Measurements from ENCODE around the gene MAST3. TPM values are rescaled to one million over a fixed set of nuclear protein-coding genes. Genes with fewer than 3 reads are reported as not detected.
A peak's percentile ranks its signal among the peaks of the same experiment; 100 is the strongest.

The MAST3 gene
- total and polyA plus RNA-seq, 2 of the 13 experiments (the other 11 are each of a cell fraction or from before 2014, with no cell fraction given), result 4.1 to 4.6 TPM

DNA sequence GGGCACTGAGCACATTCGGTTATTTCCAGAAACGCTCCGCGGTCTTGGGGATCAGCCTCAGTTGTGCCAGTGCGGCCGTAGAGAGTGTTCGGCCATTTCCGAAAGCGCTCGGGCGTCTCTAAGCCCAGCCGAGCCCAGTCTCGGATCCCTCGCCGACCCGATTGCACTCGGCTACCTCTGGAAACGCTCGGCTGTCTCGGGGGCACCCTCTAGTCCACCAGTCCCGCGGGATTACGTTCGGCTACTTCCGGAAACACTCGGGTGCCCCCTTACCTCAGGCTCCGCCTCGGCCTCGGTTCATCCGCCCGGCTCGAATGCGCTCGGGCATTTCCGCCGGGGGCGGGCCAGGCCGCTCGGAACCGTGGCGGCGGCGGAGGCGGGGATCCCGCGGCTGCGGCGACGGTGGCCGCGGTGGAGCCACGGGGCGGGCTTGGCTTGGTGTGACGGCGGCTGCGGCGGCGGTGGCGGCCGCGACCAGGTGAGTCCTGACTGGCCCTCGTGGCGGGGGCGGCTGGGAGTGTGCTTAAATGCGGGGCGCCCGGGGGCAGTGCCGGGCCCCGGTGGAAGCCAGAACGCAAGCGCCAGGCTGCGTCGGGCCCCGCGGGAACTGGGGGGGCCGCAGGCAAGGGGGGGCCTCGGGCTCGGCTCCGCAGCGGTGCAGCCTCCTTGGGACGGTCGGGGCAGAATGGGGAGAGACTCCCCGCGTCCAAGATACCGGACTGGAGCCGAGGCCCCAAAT lies 55.4 kb downstream of the MAST3 start, which contains the start of gene PIK3R2 (continued):
- TF ChIP-seq, protein P1, sequence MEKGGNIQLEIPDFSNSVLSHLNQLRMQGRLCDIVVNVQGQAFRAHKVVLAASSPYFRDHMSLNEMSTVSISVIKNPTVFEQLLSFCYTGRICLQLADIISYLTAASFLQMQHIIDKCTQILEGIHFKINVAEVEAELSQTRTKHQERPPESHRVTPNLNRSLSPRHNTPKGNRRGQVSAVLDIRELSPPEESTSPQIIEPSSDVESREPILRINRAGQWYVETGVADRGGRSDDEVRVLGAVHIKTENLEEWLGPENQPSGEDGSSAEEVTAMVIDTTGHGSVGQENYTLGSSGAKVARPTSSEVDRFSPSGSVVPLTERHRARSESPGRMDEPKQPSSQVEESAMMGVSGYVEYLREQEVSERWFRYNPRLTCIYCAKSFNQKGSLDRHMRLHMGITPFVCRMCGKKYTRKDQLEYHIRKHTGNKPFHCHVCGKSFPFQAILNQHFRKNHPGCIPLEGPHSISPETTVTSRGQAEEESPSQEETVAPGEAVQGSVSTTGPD (CRISPR knock-in tag; IDR thresholded peaks at IDR 0.05), result no peak
- TF ChIP-seq CBFB (CRISPR knock-in tag; IDR thresholded peaks at IDR 0.05), result no peak
- no peak for TF ChIP-seq NFKB2 (CRISPR knock-in tag; IDR thresholded peaks at IDR 0.05; ENCODE audit: borderline replicate concordance)
- TF ChIP-seq ZBTB21 (CRISPR knock-in tag; IDR thresholded peaks at IDR 0.05), result no peak
- no peak for TF ChIP-seq PTBP1 (IDR thresholded peaks at IDR 0.05; ENCODE audit: low read depth, low read length, poor library complexity, severe bottlenecking)
- TF ChIP-seq, protein P2, sequence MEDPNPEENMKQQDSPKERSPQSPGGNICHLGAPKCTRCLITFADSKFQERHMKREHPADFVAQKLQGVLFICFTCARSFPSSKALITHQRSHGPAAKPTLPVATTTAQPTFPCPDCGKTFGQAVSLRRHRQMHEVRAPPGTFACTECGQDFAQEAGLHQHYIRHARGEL (CRISPR knock-in tag; IDR thresholded peaks at IDR 0.05), result no peak
- TF ChIP-seq, protein P3, sequence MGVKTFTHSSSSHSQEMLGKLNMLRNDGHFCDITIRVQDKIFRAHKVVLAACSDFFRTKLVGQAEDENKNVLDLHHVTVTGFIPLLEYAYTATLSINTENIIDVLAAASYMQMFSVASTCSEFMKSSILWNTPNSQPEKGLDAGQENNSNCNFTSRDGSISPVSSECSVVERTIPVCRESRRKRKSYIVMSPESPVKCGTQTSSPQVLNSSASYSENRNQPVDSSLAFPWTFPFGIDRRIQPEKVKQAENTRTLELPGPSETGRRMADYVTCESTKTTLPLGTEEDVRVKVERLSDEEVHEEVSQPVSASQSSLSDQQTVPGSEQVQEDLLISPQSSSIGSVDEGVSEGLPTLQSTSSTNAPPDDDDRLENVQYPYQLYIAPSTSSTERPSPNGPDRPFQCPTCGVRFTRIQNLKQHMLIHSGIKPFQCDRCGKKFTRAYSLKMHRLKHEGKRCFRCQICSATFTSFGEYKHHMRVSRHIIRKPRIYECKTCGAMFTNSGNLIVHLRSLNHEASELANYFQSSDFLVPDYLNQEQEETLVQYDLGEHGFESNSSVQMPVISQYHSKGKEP (CRISPR knock-in tag; IDR thresholded peaks at IDR 0.05), result no peak
- peak; percentile 53; the same call in 1 of the 2 replicates for TF ChIP-seq MYC (CRISPR knock-in tag; IDR thresholded peaks at IDR 0.05; ENCODE audit: borderline replicate concordance)
- no peak for TF ChIP-seq RXRA (CRISPR knock-in tag; IDR thresholded peaks at IDR 0.05)
- TF ChIP-seq, protein P4, sequence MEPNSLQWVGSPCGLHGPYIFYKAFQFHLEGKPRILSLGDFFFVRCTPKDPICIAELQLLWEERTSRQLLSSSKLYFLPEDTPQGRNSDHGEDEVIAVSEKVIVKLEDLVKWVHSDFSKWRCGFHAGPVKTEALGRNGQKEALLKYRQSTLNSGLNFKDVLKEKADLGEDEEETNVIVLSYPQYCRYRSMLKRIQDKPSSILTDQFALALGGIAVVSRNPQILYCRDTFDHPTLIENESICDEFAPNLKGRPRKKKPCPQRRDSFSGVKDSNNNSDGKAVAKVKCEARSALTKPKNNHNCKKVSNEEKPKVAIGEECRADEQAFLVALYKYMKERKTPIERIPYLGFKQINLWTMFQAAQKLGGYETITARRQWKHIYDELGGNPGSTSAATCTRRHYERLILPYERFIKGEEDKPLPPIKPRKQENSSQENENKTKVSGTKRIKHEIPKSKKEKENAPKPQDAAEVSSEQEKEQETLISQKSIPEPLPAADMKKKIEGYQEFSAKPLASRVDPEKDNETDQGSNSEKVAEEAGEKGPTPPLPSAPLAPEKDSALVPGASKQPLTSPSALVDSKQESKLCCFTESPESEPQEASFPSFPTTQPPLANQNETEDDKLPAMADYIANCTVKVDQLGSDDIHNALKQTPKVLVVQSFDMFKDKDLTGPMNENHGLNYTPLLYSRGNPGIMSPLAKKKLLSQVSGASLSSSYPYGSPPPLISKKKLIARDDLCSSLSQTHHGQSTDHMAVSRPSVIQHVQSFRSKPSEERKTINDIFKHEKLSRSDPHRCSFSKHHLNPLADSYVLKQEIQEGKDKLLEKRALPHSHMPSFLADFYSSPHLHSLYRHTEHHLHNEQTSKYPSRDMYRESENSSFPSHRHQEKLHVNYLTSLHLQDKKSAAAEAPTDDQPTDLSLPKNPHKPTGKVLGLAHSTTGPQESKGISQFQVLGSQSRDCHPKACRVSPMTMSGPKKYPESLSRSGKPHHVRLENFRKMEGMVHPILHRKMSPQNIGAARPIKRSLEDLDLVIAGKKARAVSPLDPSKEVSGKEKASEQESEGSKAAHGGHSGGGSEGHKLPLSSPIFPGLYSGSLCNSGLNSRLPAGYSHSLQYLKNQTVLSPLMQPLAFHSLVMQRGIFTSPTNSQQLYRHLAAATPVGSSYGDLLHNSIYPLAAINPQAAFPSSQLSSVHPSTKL (CRISPR knock-in tag; IDR thresholded peaks at IDR 0.05), result no peak
- TF ChIP-seq, protein P5, sequence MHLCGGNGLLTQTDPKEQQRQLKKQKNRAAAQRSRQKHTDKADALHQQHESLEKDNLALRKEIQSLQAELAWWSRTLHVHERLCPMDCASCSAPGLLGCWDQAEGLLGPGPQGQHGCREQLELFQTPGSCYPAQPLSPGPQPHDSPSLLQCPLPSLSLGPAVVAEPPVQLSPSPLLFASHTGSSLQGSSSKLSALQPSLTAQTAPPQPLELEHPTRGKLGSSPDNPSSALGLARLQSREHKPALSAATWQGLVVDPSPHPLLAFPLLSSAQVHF (CRISPR knock-in tag; IDR thresholded peaks at IDR 0.05), result no peak
- no peak for TF ChIP-seq FOXJ3 (CRISPR knock-in tag; IDR thresholded peaks at IDR 0.05; ENCODE audit: borderline replicate concordance)
- TF ChIP-seq, protein P6, sequence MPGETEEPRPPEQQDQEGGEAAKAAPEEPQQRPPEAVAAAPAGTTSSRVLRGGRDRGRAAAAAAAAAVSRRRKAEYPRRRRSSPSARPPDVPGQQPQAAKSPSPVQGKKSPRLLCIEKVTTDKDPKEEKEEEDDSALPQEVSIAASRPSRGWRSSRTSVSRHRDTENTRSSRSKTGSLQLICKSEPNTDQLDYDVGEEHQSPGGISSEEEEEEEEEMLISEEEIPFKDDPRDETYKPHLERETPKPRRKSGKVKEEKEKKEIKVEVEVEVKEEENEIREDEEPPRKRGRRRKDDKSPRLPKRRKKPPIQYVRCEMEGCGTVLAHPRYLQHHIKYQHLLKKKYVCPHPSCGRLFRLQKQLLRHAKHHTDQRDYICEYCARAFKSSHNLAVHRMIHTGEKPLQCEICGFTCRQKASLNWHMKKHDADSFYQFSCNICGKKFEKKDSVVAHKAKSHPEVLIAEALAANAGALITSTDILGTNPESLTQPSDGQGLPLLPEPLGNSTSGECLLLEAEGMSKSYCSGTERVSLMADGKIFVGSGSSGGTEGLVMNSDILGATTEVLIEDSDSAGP (CRISPR knock-in tag; IDR thresholded peaks at IDR 0.05; ENCODE audit: borderline replicate concordance), result peak; percentile 42; the same call in 1 of the 2 replicates
- no peak for TF ChIP-seq ZNF317 (CRISPR knock-in tag; IDR thresholded peaks at IDR 0.05)
- TF ChIP-seq MTA3 (CRISPR knock-in tag; IDR thresholded peaks at IDR 0.05), result no peak
- no peak for TF ChIP-seq ZNF569 (CRISPR knock-in tag; IDR thresholded peaks at IDR 0.05; ENCODE audit: borderline replicate concordance)
- no peak for TF ChIP-seq ZNF432 (CRISPR knock-in tag; IDR thresholded peaks at IDR 0.05; ENCODE audit: borderline replicate concordance)
- TF ChIP-seq SOX13 (IDR thresholded peaks at IDR 0.05), result no peak
- no peak for TF ChIP-seq SOX13 (CRISPR knock-in tag; conservative IDR thresholded peaks at IDR 0.05 in 1 of 2, IDR thresholded peaks at IDR 0.05 in 1 of 2)
- TF ChIP-seq ZNF850 (CRISPR knock-in tag; conservative IDR thresholded peaks at IDR 0.05), result no peak

Measured in HepG2 (cell line).